ENCODE data around the gene PAX5.

DNA sequence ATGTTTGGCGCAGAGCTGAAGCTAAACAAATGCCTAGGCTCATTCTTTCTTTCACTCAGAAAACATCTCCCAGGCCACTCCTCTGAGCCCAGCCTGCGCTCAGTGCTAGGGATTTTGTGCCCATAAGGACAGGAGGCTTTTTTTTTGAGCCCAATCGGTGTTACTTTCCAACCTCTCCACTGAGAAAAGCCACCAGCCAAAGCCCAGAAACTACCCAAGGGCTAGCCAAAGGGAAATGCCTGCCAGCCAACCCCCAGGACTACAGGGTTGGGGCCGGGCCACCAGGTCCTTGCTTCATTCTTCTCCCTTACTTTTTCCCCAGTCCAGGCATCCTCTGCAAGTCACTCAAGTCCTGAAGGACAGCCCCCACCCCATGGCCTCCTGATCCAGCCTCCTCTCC, 134.7 kb downstream of the PAX5 start:
- TF ChIP-seq EZH2 (IDR thresholded peaks at IDR 0.05; ENCODE audit: borderline replicate concordance, insufficient read depth, low read depth, low read length, poor library complexity, severe bottlenecking) = no peak
- TF ChIP-seq, protein P1, sequence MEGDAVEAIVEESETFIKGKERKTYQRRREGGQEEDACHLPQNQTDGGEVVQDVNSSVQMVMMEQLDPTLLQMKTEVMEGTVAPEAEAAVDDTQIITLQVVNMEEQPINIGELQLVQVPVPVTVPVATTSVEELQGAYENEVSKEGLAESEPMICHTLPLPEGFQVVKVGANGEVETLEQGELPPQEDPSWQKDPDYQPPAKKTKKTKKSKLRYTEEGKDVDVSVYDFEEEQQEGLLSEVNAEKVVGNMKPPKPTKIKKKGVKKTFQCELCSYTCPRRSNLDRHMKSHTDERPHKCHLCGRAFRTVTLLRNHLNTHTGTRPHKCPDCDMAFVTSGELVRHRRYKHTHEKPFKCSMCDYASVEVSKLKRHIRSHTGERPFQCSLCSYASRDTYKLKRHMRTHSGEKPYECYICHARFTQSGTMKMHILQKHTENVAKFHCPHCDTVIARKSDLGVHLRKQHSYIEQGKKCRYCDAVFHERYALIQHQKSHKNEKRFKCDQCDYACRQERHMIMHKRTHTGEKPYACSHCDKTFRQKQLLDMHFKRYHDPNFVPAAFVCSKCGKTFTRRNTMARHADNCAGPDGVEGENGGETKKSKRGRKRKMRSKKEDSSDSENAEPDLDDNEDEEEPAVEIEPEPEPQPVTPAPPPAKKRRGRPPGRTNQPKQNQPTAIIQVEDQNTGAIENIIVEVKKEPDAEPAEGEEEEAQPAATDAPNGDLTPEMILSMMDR (IDR thresholded peaks at IDR 0.05) = no peak

Measured in B cell (primary cell).